Spleen (tissue), 7 donors: ENCODE data around the gene CYP3A4.

ENCODE experiments used
- POLR2AphosphoS5 ChIP-seq, 3 donors: sonication (generic); formaldehyde crosslinking; IDR thresholded peaks; one replicate each; pipeline ENCODE4 v1.5.1; 2017; ENCODE audit warnings: antibody characterized with exemption in 3 of 3
- TF ChIP-seq, protein P1 (sequence below), 11 experiments: fragments of 200-600 bp in 7 of 11; fragments of 450-650 bp in 4 of 11; sonication (generic) in 4 of 11; IDR thresholded peaks in 8 of 11; conservative IDR thresholded peaks in 3 of 11; 1 replicate in 7 of 11; 2 replicates in 4 of 11; pipeline versions ENCODE4 v1.4.0 to v1.8.0; 2016 to 2021; ENCODE audit warnings: antibody characterized with exemption in 11 of 11, inconsistent platforms in 4 of 11, mild to moderate bottlenecking in 1 of 11
- donor health status: DM: no; HTN: no; CAD: no; lungs with moderate emphysema.
- donor health status: DM: no; HTN: no; CAD: no.
- donor health status: DM: no; HTN: no; CAD: no.

- TF ChIP-seq POLR2AphosphoS5 (IDR thresholded peaks at IDR 0.05) = no peak
- TF ChIP-seq, protein P1, sequence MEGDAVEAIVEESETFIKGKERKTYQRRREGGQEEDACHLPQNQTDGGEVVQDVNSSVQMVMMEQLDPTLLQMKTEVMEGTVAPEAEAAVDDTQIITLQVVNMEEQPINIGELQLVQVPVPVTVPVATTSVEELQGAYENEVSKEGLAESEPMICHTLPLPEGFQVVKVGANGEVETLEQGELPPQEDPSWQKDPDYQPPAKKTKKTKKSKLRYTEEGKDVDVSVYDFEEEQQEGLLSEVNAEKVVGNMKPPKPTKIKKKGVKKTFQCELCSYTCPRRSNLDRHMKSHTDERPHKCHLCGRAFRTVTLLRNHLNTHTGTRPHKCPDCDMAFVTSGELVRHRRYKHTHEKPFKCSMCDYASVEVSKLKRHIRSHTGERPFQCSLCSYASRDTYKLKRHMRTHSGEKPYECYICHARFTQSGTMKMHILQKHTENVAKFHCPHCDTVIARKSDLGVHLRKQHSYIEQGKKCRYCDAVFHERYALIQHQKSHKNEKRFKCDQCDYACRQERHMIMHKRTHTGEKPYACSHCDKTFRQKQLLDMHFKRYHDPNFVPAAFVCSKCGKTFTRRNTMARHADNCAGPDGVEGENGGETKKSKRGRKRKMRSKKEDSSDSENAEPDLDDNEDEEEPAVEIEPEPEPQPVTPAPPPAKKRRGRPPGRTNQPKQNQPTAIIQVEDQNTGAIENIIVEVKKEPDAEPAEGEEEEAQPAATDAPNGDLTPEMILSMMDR (IDR thresholded peaks at IDR 0.05 in 8 of 11, conservative IDR thresholded peaks at IDR 0.05 in 3 of 11) = no peak
Measured at GRCh38 chr7:99740573-99741440, 43.2 kb downstream of the CYP3A4 start.
